HEK293 (cell line): ENCODE results near the gene ERO1B.

Experiments used
- CTCF ChIA-PET: fragments of 350-600 bp; formaldehyde crosslinking; extraction: SDS; loops from one replicate; lab custom pipeline; 2021; ENCODE audit warnings: antibody characterized with exemption; lab: Yijun Ruan, JAX
- POLR2A ChIA-PET: fragments of 300-600 bp; formaldehyde crosslinking; extraction: SDS; loops from one replicate; lab custom pipeline; 2020; ENCODE audit warnings: antibody characterized with exemption, inconsistent platforms; lab: Yijun Ruan, JAX
- H3K27ac ChIP-seq: fragments of 200-500 bp; sonication (Bioruptor generic); 2 replicates; pipeline ENCODE4 v1.5.1; 2014; ENCODE audit warnings: low read depth, low read length, control low read depth, inconsistent platforms; ENCODE audit errors: extremely low read depth
- H3K36me3 ChIP-seq, 2 experiments: fragments of 200-500 bp in 1 of 2; sonication (Bioruptor generic) in 1 of 2; 1 replicate in 1 of 2; 2 replicates in 1 of 2; pipeline ENCODE4 v1.5.1; 2014 to 2017; ENCODE audit warnings: inconsistent platforms in 2 of 2, low read length in 2 of 2; ENCODE audit not compliant: control insufficient read depth in 2 of 2, insufficient read depth in 1 of 2
- H3K4me1 ChIP-seq: fragments of 200-500 bp; sonication (Bioruptor generic); 2 replicates; pipeline ENCODE4 v1.5.1; 2014; ENCODE audit warnings: mild to moderate bottlenecking, low read length, inconsistent platforms; ENCODE audit not compliant: control insufficient read depth, insufficient read depth
- H3K4me3 ChIP-seq: 2 replicates; pipeline ENCODE4 v1.5.1; 2011; ENCODE audit warnings: low read depth, mild to moderate bottlenecking, control low read depth, low read length, moderate library complexity
- H3K9me3 ChIP-seq: fragments of 200-500 bp; sonication (Bioruptor generic); 2 replicates; pipeline ENCODE4 v1.5.1; 2014; ENCODE audit warnings: low read depth, low read length, inconsistent platforms; ENCODE audit not compliant: control insufficient read depth, insufficient read depth
- BCL11A ChIP-seq: fragments of 450-650 bp; formaldehyde crosslinking; IDR thresholded peaks from 2 replicates; pipeline ENCODE4 v1.5.1; 2016; ENCODE audit warnings: low read depth, missing biosample characterization, missing genetic modification characterization
- HOXA7 ChIP-seq: sonication (generic); formaldehyde crosslinking; IDR thresholded peaks from 2 replicates; pipeline ENCODE4 v1.8.1; 2022; ENCODE audit warnings: missing genetic modification reagents, borderline replicate concordance
- HOXD13 ChIP-seq: sonication (generic); formaldehyde crosslinking; IDR thresholded peaks from 2 replicates; pipeline ENCODE4 v1.8.0; 2022; ENCODE audit warnings: missing genetic modification reagents, borderline replicate concordance
- OSR2 ChIP-seq: fragments of 450-650 bp; formaldehyde crosslinking; IDR thresholded peaks from 2 replicates; pipeline ENCODE4 v1.5.1; 2016; ENCODE audit warnings: missing biosample characterization, missing genetic modification characterization
- REPIN1 ChIP-seq: fragments of 450-650 bp; formaldehyde crosslinking; IDR thresholded peaks from 2 replicates; pipeline ENCODE4 v1.5.1; 2017; ENCODE audit warnings: missing biosample characterization, missing genetic modification characterization, low read depth
- SCRT2 ChIP-seq: fragments of 450-650 bp; formaldehyde crosslinking; IDR thresholded peaks from 2 replicates; pipeline ENCODE4 v1.5.1; 2016; ENCODE audit warnings: missing biosample characterization, missing genetic modification characterization
- ZFP69B ChIP-seq: fragments of 450-650 bp; formaldehyde crosslinking; IDR thresholded peaks from 2 replicates; pipeline ENCODE4 v1.5.1; 2016; ENCODE audit warnings: missing biosample characterization, missing genetic modification characterization
- ZNF157 ChIP-seq: fragments of 450-650 bp; formaldehyde crosslinking; IDR thresholded peaks from 2 replicates; pipeline ENCODE4 v1.5.1; 2016; ENCODE audit warnings: missing biosample characterization, missing genetic modification characterization
- ZNF202 ChIP-seq: fragments of 450-650 bp; formaldehyde crosslinking; IDR thresholded peaks from 2 replicates; pipeline ENCODE4 v1.5.1; 2016; ENCODE audit warnings: missing biosample characterization, missing genetic modification characterization, borderline replicate concordance
- ZNF239 ChIP-seq: fragments of 450-650 bp; formaldehyde crosslinking; IDR thresholded peaks from 2 replicates; pipeline ENCODE4 v1.5.1; 2016; ENCODE audit warnings: missing biosample characterization, missing genetic modification characterization
- ZNF350 ChIP-seq: fragments of 450-650 bp; formaldehyde crosslinking; IDR thresholded peaks from 2 replicates; pipeline ENCODE4 v1.5.0; 2017; ENCODE audit warnings: missing biosample characterization, mild to moderate bottlenecking, missing genetic modification characterization
- ZNF423 ChIP-seq: fragments of 450-650 bp; formaldehyde crosslinking; IDR thresholded peaks from 2 replicates; pipeline ENCODE4 v1.5.1; 2016; ENCODE audit warnings: missing biosample characterization, missing genetic modification characterization
- ZNF48 ChIP-seq: fragments of 450-650 bp; formaldehyde crosslinking; IDR thresholded peaks from 2 replicates; pipeline ENCODE4 v1.5.1; 2016; ENCODE audit warnings: missing biosample characterization, missing genetic modification characterization
- ZNF510 ChIP-seq: fragments of 450-650 bp; formaldehyde crosslinking; IDR thresholded peaks from 2 replicates; pipeline ENCODE4 v1.5.1; 2018; ENCODE audit warnings: mild to moderate bottlenecking, missing genetic modification characterization, missing biosample characterization; ENCODE audit not compliant: insufficient replicate concordance
- ZNF548 ChIP-seq: fragments of 450-650 bp; formaldehyde crosslinking; IDR thresholded peaks from 2 replicates; pipeline ENCODE4 v1.5.1; 2016; ENCODE audit warnings: missing biosample characterization, missing genetic modification characterization
- ZNF549 ChIP-seq: fragments of 450-650 bp; IDR thresholded peaks from 2 replicates; pipeline ENCODE4 v1.5.1; 2018; ENCODE audit warnings: missing biosample characterization, missing genetic modification characterization, mild to moderate bottlenecking, inconsistent platforms, moderate library complexity
- ZNF610 ChIP-seq: fragments of 450-650 bp; formaldehyde crosslinking; IDR thresholded peaks from 2 replicates; pipeline ENCODE4 v1.5.1; 2016; ENCODE audit warnings: missing biosample characterization, missing genetic modification characterization, borderline replicate concordance
- ZNF624 ChIP-seq: fragments of 450-650 bp; formaldehyde crosslinking; IDR thresholded peaks from 2 replicates; pipeline ENCODE4 v1.5.1; 2017; ENCODE audit warnings: missing biosample characterization, missing genetic modification characterization
- ZNF626 ChIP-seq: fragments of 450-650 bp; sonication (Bioruptor Pico); formaldehyde crosslinking; IDR thresholded peaks from 2 replicates; pipeline ENCODE4 v1.5.1; 2018; ENCODE audit warnings: missing biosample characterization, missing genetic modification characterization, inconsistent platforms
- ZNF677 ChIP-seq: fragments of 450-650 bp; IDR thresholded peaks from 2 replicates; pipeline ENCODE4 v1.5.0; 2018; ENCODE audit warnings: missing biosample characterization, mild to moderate bottlenecking, missing genetic modification characterization, moderate library complexity
- ZSCAN16 ChIP-seq: fragments of 450-650 bp; formaldehyde crosslinking; IDR thresholded peaks from 2 replicates; pipeline ENCODE4 v1.5.1; 2016; ENCODE audit warnings: missing biosample characterization, missing genetic modification characterization
- TF ChIP-seq, protein P1 (sequence below): fragments of 450-650 bp; IDR thresholded peaks from 2 replicates; pipeline ENCODE4 v1.5.1; 2018; ENCODE audit warnings: missing biosample characterization, missing genetic modification characterization
- TF ChIP-seq, protein P2 (sequence below): fragments of 450-650 bp; formaldehyde crosslinking; IDR thresholded peaks from 2 replicates; pipeline ENCODE4 v1.5.1; 2016; ENCODE audit warnings: missing biosample characterization, missing genetic modification characterization
- TF ChIP-seq, protein P3 (sequence below): IDR thresholded peaks from 2 replicates; pipeline ENCODE4 v1.6.1; 2011; ENCODE audit warnings: mild to moderate bottlenecking, low read depth, low read length, borderline replicate concordance
- TF ChIP-seq, protein P4 (sequence below): fragments of 450-650 bp; formaldehyde crosslinking; IDR thresholded peaks from 2 replicates; pipeline ENCODE4 v1.5.1; 2017; ENCODE audit warnings: missing biosample characterization, missing genetic modification characterization

ERO1B gene

DNA sequence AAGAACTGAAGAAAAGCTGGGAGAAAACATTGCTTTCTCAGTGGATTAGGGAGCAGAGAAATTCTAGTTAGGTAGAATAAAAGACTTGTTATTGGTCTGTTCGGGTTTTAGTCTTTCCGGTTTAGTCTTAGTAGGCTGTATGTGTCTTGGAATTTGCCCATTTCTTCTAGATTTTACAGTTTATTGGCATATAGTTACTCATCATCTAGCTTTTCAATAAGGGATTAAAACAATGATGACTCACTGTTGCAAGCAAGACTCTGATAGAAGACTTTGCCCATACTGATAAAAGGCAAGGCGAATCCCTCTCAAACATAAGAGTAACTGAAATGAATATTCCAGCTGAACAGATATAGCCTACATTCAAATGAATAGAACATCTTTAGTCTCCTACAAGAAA lies 77.1 kb downstream of the ERO1B start (continued):
- TF ChIP-seq ZFP69B (tag by site-specific recombination) (no peak), ZNF510 (tag by site-specific recombination) (no peak), ZNF626 (tag by site-specific recombination) (no peak), ZNF350 (tag by site-specific recombination) (no peak), ZNF157 (tag by site-specific recombination) (no peak)

DNA sequence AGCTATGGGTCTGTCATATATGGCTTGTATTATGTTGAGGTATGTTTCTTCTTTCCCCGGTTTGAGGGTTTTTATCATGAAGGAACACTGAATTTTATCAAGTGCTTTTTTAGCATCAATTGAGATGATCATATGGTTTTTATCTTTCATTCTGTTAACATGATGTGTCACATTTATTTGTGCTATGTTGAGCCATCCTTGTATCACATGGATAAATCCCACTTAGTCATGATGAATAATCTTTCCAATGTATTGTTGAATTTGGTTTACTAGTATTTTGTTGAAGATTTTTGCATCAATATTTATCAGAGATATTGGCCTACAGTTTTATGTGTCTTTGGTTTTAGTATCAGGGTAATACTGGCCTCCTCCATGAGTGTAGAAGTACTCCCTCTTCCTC lies 77.7 kb downstream of the ERO1B start:
- CTCF ChIA-PET: interaction anchor here (0.7 kb wide), 2 partner anchors 177 to 212 kb away, joined by 3 read pairs; no protein-coding TSS in a partner anchor
- Histone ChIP-seq H3K9me3 (no peaks in the 10 kb centered on the region), H3K27ac (no peak overlapping the region), H3K4me3 (no peak overlapping the region), H3K36me3 (peaks cover 6 to 20% of the 10 kb centered on the region in 2 experiments), H3K4me1 (peaks cover 9% of the 10 kb centered on the region)
- TF ChIP-seq, protein P1, sequence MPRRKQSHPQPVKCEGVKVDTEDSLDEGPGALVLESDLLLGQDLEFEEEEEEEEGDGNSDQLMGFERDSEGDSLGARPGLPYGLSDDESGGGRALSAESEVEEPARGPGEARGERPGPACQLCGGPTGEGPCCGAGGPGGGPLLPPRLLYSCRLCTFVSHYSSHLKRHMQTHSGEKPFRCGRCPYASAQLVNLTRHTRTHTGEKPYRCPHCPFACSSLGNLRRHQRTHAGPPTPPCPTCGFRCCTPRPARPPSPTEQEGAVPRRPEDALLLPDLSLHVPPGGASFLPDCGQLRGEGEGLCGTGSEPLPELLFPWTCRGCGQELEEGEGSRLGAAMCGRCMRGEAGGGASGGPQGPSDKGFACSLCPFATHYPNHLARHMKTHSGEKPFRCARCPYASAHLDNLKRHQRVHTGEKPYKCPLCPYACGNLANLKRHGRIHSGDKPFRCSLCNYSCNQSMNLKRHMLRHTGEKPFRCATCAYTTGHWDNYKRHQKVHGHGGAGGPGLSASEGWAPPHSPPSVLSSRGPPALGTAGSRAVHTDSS (tag by site-specific recombination): no peak
- TF ChIP-seq ZNF610 (tag by site-specific recombination) (no peak), ZNF624 (tag by site-specific recombination) (no peak), ZNF239 (no peak), ZNF423 (tag by site-specific recombination) (no peak), ZNF48 (tag by site-specific recombination) (no peak), ZNF549 (tag by site-specific recombination) (no peak), HOXA7 (CRISPR knock-in tag) (no peak), HOXD13 (CRISPR knock-in tag) (no peak), ZNF677 (no peak), OSR2 (tag by site-specific recombination) (no peak), ZNF548 (tag by site-specific recombination) (no peak), REPIN1 (tag by site-specific recombination) (no peak), BCL11A (no peak), SCRT2 (tag by site-specific recombination) (no peak), ZNF202 (tag by site-specific recombination) (no peak), ZSCAN16 (tag by site-specific recombination) (no peak)
- TF ChIP-seq, protein P2, sequence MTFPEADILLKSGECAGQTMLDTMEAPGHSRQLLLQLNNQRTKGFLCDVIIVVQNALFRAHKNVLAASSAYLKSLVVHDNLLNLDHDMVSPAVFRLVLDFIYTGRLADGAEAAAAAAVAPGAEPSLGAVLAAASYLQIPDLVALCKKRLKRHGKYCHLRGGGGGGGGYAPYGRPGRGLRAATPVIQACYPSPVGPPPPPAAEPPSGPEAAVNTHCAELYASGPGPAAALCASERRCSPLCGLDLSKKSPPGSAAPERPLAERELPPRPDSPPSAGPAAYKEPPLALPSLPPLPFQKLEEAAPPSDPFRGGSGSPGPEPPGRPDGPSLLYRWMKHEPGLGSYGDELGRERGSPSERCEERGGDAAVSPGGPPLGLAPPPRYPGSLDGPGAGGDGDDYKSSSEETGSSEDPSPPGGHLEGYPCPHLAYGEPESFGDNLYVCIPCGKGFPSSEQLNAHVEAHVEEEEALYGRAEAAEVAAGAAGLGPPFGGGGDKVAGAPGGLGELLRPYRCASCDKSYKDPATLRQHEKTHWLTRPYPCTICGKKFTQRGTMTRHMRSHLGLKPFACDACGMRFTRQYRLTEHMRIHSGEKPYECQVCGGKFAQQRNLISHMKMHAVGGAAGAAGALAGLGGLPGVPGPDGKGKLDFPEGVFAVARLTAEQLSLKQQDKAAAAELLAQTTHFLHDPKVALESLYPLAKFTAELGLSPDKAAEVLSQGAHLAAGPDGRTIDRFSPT (tag by site-specific recombination): no peak
- TF ChIP-seq, protein P3, sequence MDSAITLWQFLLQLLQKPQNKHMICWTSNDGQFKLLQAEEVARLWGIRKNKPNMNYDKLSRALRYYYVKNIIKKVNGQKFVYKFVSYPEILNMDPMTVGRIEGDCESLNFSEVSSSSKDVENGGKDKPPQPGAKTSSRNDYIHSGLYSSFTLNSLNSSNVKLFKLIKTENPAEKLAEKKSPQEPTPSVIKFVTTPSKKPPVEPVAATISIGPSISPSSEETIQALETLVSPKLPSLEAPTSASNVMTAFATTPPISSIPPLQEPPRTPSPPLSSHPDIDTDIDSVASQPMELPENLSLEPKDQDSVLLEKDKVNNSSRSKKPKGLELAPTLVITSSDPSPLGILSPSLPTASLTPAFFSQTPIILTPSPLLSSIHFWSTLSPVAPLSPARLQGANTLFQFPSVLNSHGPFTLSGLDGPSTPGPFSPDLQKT: no peak
- TF ChIP-seq, protein P4, sequence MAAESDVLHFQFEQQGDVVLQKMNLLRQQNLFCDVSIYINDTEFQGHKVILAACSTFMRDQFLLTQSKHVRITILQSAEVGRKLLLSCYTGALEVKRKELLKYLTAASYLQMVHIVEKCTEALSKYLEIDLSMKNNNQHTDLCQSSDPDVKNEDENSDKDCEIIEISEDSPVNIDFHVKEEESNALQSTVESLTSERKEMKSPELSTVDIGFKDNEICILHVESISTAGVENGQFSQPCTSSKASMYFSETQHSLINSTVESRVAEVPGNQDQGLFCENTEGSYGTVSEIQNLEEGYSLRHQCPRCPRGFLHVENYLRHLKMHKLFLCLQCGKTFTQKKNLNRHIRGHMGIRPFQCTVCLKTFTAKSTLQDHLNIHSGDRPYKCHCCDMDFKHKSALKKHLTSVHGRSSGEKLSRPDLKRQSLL: no peak
- POLR2A ChIA-PET: no interaction called here
